ENCODE data around the gene RTRAF.

DNA sequence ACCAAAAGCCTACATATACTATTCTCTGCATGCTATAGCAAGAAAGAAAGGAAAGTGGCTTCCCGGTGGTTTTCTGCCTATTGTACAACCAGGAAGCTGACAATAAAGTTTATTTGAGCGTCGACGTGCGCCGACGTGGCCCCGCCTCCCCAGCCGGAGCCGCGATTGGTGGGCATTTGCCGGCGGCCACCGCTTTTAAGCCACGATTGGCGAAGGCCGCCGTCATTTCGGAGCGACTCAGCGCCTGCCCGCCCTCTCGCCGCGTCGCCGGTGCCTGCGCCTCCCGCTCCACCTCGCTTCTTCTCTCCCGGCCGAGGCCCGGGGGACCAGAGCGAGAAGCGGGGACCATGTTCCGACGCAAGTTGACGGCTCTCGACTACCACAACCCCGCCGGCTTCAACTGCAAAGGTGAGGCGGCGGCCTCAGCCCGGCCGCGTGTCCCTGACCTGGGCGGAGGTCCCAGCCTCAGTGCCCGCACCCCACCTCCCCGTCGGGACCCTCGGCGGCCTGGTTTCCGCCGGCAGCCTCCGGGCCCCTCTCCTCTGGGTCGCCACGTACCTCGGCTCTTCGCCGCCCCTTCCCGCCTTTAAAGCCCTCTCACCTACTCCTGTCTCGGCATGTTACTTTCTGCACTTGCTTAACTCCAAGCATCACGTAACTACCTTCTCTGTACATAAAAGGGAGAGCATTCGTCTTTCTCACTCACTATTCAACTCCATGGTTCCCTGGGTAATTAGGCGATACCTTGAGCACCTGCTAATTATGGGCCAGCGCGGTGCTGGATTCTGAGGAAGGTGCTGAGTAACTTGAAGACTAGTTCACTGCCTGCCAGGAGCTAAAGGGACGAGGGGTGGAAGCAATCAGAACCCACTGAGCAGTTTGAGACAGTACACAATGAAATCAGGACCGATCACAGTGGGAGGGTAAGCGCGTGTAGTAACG, at the start of gene RTRAF:
- TF ChIP-seq, protein P1, sequence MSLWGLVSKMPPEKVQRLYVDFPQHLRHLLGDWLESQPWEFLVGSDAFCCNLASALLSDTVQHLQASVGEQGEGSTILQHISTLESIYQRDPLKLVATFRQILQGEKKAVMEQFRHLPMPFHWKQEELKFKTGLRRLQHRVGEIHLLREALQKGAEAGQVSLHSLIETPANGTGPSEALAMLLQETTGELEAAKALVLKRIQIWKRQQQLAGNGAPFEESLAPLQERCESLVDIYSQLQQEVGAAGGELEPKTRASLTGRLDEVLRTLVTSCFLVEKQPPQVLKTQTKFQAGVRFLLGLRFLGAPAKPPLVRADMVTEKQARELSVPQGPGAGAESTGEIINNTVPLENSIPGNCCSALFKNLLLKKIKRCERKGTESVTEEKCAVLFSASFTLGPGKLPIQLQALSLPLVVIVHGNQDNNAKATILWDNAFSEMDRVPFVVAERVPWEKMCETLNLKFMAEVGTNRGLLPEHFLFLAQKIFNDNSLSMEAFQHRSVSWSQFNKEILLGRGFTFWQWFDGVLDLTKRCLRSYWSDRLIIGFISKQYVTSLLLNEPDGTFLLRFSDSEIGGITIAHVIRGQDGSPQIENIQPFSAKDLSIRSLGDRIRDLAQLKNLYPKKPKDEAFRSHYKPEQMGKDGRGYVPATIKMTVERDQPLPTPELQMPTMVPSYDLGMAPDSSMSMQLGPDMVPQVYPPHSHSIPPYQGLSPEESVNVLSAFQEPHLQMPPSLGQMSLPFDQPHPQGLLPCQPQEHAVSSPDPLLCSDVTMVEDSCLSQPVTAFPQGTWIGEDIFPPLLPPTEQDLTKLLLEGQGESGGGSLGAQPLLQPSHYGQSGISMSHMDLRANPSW (CRISPR knock-in tag; conservative IDR thresholded peaks at IDR 0.05; ENCODE audit: low read depth) = no peak
- TF ChIP-seq, protein P2, sequence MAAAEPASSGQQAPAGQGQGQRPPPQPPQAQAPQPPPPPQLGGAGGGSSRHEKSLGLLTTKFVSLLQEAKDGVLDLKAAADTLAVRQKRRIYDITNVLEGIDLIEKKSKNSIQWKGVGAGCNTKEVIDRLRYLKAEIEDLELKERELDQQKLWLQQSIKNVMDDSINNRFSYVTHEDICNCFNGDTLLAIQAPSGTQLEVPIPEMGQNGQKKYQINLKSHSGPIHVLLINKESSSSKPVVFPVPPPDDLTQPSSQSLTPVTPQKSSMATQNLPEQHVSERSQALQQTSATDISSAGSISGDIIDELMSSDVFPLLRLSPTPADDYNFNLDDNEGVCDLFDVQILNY (CRISPR knock-in tag; IDR thresholded peaks at IDR 0.05) = peak; percentile 76
- TF ChIP-seq ZNF263 (CRISPR knock-in tag; IDR thresholded peaks at IDR 0.05; ENCODE audit: low read depth) = no peak
- no peak for TF ChIP-seq ETV6 (CRISPR knock-in tag; IDR thresholded peaks at IDR 0.05)
- TF ChIP-seq, protein P3, sequence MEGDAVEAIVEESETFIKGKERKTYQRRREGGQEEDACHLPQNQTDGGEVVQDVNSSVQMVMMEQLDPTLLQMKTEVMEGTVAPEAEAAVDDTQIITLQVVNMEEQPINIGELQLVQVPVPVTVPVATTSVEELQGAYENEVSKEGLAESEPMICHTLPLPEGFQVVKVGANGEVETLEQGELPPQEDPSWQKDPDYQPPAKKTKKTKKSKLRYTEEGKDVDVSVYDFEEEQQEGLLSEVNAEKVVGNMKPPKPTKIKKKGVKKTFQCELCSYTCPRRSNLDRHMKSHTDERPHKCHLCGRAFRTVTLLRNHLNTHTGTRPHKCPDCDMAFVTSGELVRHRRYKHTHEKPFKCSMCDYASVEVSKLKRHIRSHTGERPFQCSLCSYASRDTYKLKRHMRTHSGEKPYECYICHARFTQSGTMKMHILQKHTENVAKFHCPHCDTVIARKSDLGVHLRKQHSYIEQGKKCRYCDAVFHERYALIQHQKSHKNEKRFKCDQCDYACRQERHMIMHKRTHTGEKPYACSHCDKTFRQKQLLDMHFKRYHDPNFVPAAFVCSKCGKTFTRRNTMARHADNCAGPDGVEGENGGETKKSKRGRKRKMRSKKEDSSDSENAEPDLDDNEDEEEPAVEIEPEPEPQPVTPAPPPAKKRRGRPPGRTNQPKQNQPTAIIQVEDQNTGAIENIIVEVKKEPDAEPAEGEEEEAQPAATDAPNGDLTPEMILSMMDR (IDR thresholded peaks at IDR 0.05) = no peak
- TF ChIP-seq ATF1 (CRISPR knock-in tag; IDR thresholded peaks at IDR 0.05) = no peak

Measured in WTC11 (cell line).